Measurements from ENCODE around the gene PNPLA6. TPM values are rescaled to one million over a fixed set of nuclear protein-coding genes. Genes with fewer than 3 reads are reported as not detected.

The PNPLA6 gene
- total and polyA plus RNA-seq, 2 experiments from 2014 or later, result 66.6 to 135 TPM

DNA sequence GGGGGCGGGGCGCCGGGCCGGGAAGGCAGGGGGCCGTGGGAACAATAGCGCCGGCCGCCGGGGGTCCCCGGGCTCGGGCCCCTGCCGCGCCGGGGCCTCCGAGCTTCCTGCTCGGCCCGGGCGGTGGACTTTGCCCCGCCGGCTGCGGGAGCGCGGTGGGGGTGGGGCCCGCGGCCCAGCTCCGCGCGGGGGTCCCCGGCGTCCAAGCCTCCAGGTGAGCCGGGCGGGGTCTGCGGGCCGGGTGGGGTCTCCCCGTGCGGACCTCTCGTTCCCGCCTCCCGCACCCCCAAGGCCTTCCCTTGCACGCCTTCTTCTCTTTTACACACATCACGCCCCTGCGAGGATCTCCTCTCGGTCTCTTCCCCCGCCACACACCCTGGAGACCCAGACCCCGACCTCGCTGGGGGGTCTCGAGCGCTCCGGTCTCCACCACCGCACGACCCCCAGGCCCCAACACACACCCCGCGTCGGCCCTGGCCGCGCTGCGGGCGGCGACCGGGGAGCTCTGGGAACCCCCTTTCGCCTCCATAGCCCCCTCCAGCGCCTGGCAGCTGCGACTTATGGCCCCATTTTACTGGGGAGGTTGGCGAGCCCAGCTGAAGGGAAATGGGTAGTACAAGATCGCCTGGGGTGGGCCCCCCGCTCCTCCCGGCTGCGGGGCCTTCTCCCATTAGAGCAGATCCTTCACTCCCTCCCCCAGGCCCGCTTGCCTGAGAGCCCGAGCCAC is 60.9 kb downstream of the PNPLA6 start:
- Histone ChIP-seq H3K9me2 (ENCODE audit: insufficient read depth) (no peaks in the 10 kb centered on the region), H3K4me2 (peak overlapping the region; percentile 96), H3K36me3 (ENCODE audit: insufficient read depth) (no peaks in the 10 kb centered on the region), H3K27ac (ENCODE audit: low read depth) (no peak overlapping the region), H2AFZ (peak overlapping the region; percentile 69; the same call in 1 of the 2 replicates), H4K20me1 (replicated peaks; ENCODE audit: insufficient read depth) (peaks cover 15% of the 10 kb centered on the region), H3K27me3 (ENCODE audit: insufficient read depth) (peaks cover 6% of the 10 kb centered on the region; the same call in 1 of the 2 replicates), H3K4me3 (peak overlapping the region; percentile 87), H3K79me2 (replicated peaks; ENCODE audit: insufficient read depth) (peaks cover 24% of the 10 kb centered on the region), H3K4me1 (ENCODE audit: insufficient read depth) (peaks cover 9% of the 10 kb centered on the region), H3F3A (replicated peaks; ENCODE audit: low read depth) (0 out of 2 replicates have a peak, but pooled peaks cover 2% of the 10 kb centered on the region)
- Mint-ChIP-seq H3K9me3 (no peaks in the 10 kb centered on the region), H3K4me1 (peaks cover 16% of the 10 kb centered on the region), H3K4me3 (peak overlapping the region; percentile 76), H3K27ac (no peak overlapping the region), H3K36me3 (ENCODE audit: low read depth) (peaks cover 9% of the 10 kb centered on the region; the same call in 2 of the 3 replicates), H3K27me3 (ENCODE audit: insufficient read depth, low read depth, poor library complexity) (peaks cover 12% of the 10 kb centered on the region)
- ATAC-seq, result peak; percentile 26
- TF ChIP-seq NANOG (IDR thresholded peaks at IDR 0.05; ENCODE audit: borderline replicate concordance) (no peak), POLR2AphosphoS5 (IDR thresholded peaks at IDR 0.05; ENCODE audit: low read depth) (no peak), ZNF462 (CRISPR knock-in tag; IDR thresholded peaks at IDR 0.05) (no peak), JUNB (IDR thresholded peaks at IDR 0.05; ENCODE audit: unreplicated experiment) (no peak), STAT1 (IDR thresholded peaks at IDR 0.05; ENCODE audit: unreplicated experiment) (no peak), EZH2phosphoT487 (IDR thresholded peaks at IDR 0.05; ENCODE audit: unreplicated experiment) (no peak), ZNF114 (CRISPR knock-in tag; IDR thresholded peaks at IDR 0.05) (no peak)
- TF ChIP-seq, protein P1, sequence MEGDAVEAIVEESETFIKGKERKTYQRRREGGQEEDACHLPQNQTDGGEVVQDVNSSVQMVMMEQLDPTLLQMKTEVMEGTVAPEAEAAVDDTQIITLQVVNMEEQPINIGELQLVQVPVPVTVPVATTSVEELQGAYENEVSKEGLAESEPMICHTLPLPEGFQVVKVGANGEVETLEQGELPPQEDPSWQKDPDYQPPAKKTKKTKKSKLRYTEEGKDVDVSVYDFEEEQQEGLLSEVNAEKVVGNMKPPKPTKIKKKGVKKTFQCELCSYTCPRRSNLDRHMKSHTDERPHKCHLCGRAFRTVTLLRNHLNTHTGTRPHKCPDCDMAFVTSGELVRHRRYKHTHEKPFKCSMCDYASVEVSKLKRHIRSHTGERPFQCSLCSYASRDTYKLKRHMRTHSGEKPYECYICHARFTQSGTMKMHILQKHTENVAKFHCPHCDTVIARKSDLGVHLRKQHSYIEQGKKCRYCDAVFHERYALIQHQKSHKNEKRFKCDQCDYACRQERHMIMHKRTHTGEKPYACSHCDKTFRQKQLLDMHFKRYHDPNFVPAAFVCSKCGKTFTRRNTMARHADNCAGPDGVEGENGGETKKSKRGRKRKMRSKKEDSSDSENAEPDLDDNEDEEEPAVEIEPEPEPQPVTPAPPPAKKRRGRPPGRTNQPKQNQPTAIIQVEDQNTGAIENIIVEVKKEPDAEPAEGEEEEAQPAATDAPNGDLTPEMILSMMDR (conservative IDR thresholded peaks at IDR 0.05; ENCODE audit: low read depth in 2 of 2), result no peak; a peak in 1 of 4 replicates
- DNase-seq (ENCODE audit: low spot score), result peak; percentile 48
